ENCODE measurements around the gene PSMA5.
"Not testable (repeated sequence)": the region's sequence is repeated elsewhere in the genome, so short reads cannot be mapped to it uniquely, and the experiment has no call there.

DNA sequence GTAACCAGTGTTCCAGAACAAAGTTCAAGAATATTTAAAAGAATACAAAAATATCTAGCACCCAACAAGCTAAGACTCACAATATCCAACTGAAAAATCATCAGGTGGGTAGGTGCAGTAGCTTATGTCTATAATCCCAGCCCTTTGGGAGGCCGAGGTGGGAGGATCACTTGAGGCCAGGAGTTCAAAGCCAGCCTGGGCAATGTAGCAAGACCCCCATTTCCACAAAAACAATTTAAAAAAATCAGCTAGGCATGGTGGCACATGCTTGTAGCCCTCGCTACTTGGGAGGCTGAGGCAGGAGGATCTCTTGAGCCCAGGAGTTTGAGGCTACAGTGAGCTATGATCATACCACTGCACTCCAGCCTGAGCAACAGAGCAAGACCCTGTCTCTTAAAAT, 52.6 kb downstream of the PSMA5 start:
- TF ChIP-seq, protein P1, sequence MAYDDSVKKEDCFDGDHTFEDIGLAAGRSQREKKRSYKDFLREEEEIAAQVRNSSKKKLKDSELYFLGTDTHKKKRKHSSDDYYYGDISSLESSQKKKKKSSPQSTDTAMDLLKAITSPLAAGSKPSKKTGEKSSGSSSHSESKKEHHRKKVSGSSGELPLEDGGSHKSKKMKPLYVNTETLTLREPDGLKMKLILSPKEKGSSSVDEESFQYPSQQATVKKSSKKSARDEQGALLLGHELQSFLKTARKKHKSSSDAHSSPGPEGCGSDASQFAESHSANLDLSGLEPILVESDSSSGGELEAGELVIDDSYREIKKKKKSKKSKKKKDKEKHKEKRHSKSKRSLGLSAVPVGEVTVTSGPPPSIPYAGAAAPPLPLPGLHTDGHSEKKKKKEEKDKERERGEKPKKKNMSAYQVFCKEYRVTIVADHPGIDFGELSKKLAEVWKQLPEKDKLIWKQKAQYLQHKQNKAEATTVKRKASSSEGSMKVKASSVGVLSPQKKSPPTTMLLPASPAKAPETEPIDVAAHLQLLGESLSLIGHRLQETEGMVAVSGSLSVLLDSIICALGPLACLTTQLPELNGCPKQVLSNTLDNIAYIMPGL (CRISPR knock-in tag; IDR thresholded peaks at IDR 0.05): not testable (repeated sequence)
- TF ChIP-seq, protein P2, sequence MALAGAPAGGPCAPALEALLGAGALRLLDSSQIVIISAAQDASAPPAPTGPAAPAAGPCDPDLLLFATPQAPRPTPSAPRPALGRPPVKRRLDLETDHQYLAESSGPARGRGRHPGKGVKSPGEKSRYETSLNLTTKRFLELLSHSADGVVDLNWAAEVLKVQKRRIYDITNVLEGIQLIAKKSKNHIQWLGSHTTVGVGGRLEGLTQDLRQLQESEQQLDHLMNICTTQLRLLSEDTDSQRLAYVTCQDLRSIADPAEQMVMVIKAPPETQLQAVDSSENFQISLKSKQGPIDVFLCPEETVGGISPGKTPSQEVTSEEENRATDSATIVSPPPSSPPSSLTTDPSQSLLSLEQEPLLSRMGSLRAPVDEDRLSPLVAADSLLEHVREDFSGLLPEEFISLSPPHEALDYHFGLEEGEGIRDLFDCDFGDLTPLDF (CRISPR knock-in tag; IDR thresholded peaks at IDR 0.05): not testable (repeated sequence)
- TF ChIP-seq, protein P3, sequence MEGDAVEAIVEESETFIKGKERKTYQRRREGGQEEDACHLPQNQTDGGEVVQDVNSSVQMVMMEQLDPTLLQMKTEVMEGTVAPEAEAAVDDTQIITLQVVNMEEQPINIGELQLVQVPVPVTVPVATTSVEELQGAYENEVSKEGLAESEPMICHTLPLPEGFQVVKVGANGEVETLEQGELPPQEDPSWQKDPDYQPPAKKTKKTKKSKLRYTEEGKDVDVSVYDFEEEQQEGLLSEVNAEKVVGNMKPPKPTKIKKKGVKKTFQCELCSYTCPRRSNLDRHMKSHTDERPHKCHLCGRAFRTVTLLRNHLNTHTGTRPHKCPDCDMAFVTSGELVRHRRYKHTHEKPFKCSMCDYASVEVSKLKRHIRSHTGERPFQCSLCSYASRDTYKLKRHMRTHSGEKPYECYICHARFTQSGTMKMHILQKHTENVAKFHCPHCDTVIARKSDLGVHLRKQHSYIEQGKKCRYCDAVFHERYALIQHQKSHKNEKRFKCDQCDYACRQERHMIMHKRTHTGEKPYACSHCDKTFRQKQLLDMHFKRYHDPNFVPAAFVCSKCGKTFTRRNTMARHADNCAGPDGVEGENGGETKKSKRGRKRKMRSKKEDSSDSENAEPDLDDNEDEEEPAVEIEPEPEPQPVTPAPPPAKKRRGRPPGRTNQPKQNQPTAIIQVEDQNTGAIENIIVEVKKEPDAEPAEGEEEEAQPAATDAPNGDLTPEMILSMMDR (IDR thresholded peaks at IDR 0.05): not testable (repeated sequence)
- TF ChIP-seq, protein P4, sequence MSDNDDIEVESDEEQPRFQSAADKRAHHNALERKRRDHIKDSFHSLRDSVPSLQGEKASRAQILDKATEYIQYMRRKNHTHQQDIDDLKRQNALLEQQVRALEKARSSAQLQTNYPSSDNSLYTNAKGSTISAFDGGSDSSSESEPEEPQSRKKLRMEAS (CRISPR knock-in tag; IDR thresholded peaks at IDR 0.05): not testable (repeated sequence)
- not testable (repeated sequence) for TF ChIP-seq NR2C2, GABPB1 (CRISPR knock-in tag; IDR thresholded peaks at IDR 0.05)
- TF ChIP-seq, protein P5, sequence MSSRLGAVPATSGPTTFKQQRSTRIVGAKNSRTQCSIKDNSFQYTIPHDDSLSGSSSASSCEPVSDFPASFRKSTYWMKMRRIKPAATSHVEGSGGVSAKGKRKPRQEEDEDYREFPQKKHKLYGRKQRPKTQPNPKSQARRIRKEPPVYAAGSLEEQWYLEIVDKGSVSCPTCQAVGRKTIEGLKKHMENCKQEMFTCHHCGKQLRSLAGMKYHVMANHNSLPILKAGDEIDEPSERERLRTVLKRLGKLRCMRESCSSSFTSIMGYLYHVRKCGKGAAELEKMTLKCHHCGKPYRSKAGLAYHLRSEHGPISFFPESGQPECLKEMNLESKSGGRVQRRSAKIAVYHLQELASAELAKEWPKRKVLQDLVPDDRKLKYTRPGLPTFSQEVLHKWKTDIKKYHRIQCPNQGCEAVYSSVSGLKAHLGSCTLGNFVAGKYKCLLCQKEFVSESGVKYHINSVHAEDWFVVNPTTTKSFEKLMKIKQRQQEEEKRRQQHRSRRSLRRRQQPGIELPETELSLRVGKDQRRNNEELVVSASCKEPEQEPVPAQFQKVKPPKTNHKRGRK (CRISPR knock-in tag; IDR thresholded peaks at IDR 0.05; ENCODE audit: borderline replicate concordance): not testable (repeated sequence)

All from WTC11 (cell line).